HG02870 (cell line): ENCODE data around the gene AP4M1.

ENCODE experiments used
- ATAC-seq: cut with Tn5 transposase; IDR thresholded peaks from one replicate; pipeline ENCODE4 v1.9.1; 2021; ENCODE audit warnings: mild to moderate bottlenecking, moderate library complexity; ENCODE audit not compliant: unreplicated experiment

The AP4M1 gene

DNA sequence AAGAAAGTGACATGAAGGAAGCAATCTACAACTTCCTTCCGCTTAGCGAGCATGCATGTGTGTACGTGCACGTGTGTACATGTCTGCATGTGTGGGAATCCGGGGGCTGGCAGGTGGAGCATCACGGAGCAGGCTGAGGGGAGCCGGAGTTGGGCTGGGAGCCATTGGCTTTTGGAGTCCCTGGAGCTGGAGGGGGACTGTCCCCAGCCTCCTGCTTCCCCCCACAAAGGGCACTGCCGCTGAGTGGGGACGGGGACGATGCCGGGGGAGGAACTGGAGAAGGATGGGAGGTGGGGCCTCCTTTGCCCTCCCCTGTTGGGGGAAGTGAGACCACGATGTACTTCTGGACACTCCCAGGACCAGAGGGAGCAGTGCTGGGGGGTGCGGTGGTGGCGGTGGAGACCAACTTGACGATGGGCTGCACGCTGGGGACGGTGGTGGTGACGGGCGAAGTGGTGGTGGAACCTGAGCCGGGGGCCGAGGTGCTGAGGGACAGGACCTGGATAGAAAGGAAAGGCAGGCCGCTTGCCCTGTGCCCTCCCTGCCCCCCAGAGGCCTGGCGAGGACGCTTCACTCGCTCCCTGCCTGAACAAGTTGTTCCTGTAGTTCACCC, 5.8 kb downstream of the AP4M1 start:
- ATAC-seq: no peak

DNA sequence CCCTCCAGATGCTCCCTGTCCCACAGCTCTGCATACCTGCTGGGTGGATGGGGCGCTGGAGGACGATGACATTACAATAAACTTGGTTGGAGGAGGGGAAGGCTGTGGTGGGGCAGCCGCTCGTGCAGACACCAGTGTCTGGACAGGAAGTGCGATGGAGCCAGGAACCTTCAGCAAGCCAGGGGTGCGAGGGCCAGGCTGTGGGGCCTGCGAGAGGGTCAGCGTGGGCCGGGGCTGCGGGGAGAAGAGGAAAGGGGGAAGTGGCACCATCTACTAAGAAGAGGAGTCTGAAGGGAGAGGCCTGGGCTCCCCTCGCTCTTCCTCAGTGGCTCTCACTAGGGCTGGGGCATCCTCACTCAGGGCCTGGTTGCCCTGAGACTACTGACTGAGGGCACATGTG, 6.4 kb downstream of the AP4M1 start:
- no peak for ATAC-seq

DNA sequence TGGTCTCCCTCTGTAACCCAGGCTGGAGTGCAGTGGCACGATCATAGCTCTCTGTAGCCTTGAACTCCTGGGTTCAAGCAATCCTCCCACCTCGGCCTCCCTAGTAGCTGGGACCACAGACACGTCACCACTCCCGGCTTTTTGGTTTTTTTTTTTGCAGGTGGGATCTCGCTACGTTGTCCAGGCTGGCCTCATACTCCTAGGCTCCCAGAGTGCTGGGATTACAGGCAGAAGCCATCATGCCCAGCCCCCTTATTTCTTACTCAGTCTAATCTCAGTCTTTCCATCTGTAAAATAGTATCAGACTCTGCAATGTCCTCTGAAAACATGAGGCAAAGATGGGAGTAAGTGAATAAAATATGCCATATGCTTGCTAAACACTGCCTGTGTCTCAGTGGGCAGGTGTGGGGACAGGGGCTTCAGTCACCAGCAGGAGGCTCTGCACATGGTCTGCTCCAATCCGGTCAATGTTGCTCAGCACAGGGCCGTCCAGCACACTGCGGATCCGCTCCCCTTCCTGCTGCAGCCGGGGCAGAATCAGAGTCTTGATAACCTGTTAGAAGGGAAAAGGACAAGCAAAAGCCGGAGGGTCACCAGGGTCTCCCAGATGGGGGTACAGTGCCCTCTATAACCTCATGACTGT, 8.2 kb downstream of the AP4M1 start:
- ATAC-seq: no peak

DNA sequence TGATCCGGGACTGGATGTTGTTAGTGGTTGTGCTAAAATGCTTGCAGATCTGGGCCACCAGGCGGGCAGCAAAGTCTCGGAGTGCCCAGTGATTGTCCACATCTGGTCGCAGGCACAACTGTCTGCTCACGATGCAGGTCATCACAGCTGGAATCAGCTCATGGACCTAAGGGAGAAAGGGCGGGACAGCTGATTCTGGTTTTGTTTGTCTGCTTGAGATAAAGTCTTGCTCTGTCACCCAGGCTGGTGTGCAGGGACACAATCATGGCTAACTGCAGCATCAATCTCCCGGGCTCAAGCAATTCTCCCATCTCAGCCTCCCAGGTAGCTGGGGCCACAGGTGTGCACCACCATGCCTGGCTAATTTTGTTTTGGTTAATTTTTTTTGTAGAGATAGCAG, 9.7 kb downstream of the AP4M1 start:
- no peak for ATAC-seq

DNA sequence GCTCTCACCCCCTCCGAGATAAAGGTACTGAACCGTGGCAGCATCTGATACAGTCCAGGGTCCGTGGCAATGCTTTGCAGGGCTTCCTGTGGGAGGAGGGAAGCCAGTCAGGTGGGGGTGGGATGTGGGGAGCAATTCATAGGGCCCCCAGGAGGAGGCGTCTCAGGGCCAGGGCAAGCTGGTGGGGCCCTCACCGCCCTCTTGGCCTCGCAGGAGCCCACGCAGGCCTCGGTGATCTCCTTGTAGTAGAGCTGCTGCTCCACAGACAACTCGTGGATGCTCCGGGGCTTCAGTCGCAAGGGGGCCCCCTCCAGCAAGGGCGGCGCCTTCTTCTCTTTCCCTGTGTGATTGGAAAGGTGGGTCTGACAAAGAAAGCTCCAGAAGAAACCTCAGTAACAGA, 10.5 kb downstream of the AP4M1 start:
- ATAC-seq: no peak

DNA sequence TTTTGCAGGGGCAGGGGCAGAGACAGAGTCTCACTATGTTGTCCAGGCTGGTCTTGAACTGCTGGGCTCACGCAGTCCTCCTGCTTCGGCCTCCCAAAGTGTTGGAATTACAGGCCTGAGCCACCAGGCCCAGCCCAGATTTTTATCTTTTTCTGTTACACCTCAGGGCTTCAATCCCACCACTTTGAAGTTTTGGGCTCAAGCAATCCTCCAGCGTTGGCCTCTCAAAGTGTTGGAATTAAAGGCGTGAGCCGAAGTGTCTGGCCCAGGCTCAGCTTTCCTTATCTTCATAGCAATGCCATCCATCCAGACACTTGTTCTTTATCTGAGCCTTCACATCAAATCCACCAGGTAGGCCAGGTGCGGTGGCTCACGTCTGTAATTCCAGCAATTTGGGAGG, 13.6 kb downstream of the AP4M1 start:
- no peak for ATAC-seq

DNA sequence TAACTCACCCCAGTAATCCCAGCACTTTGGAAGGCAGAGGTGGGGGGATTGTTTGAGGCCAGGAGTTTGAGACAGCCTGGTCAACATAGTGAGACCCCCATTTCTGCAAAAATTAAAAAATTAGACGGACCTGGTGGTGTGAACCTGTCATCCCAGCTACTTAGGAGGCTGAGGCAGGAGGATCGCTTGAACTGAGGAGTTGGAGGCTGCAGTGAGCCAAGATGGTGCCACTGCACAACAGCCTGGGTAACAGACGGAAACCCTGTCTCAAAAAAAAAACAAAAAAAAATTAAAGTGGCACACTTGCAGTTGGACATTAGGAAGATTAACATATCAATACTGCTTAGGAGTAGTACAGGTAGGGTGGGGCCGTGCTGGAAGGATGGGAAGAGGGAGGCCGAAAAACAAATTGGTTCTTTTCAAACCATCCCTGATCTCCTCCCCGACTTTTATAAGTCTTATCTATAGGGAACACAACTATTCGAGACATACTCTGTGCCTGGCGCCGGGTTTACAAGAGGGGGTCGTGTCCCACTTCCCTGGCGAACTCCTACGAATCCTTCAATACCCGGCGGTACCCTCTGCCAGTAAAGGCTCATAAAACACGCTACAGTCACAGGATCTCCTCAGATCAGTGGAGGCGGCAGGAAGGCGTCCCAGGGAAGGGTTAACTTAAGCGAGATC, 17.1 kb downstream of the AP4M1 start:
- no peak for ATAC-seq

DNA sequence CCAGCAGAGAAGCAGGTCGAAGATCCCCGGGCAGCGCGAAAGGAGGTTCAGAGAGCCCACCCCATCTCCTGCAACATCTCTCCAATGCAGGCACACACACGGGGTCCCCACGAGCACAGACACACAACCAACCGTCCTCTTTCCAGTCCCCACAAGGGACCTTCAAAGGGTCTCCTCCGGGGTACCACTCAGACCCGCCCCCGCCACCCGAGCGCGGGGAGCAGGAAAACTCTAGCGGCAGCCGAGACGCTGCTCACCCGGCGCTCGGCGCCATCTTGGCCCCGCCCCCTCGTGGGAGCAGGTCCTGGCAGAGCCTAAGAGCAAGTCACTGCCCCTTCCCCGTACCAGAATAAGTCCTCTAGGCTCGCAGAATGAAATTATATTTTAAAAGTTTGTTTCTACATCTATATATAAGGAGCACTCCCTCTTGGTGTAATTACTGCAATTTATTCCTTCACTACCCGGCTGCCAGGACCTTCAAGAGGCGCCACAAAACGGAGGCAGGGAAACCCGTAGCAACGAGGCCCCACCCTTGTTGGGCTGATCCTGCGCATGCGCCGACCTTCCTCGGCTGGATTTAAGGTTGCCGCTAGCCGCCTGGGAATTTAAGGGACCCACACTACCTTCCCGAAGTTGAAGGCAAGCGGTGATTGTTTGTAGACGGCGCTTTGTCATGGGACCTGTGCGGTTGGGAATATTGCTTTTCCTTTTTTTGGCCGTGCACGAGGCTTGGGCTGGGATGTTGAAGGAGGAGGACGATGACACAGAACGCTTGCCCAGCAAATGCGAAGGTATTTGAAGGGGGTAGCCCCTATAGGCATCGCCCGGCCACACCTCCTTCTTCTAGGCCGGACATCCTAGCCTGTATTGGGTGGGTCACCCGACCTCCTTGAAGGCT, 17.9 kb downstream of the AP4M1 start, which contains the start of the genes CNPY4 and TAF6:
Gene CNPY4, plus strand, starts transcription at position 563 of the 898 bp plus-strand sequence. Its CDS starts 111 bp downstream, at position 674.
Gene TAF6, minus strand, starts transcription at position 287 of the 898 bp plus-strand sequence. CDS start 5,149 bp downstream, outside the sequence.
- ATAC-seq: no peak

DNA sequence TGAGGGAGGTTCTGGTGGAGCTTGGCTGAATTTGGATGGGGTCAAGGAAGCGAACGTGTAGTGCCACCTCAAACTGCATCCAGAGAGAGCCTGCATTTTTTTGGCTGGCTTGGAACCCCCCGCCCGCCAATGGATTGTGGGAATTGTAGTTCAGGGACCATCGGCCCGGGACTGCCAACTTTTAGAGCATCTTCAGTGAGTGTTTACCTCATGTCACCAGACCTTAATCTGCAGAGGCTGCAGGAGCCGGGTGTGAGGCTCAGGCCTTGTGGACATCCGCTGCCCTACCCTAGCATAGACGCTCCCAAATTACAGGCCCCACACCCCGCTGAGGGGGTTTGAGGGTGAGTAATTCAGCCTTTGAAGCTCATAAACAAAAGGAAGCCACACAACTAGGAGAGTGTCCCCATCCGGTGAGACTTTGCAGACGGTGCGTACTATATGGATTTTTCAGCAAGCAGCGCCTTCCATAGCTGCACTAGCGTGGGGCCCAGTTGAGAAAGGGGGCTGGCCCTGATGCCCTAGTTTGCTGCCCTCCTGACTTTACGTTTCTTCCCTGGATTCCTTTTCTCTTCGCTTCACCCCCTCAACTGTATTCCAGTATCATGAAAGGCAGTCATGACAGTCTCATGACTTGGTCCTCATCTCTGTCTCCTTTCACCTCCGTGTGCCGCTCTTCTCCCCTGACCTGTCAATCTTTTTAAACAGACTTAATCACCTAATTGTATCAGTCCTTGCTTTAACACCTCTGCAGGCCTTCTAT, 18.7 kb downstream of the AP4M1 start:
- ATAC-seq: no peak

DNA sequence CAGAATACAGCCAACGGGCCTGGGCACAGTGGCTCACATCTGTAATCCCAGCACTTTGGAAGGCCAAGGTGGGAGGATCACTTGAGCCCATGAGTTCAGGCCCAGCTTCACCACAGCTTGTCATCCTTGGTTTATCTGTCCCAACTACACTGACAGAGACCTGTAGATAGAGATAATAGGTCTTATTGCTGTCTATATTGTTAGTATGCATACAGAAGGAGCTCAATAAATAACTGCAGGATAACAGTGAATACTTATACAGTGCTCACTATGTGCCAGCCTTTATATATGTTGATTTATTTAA, 19.2 kb downstream of the AP4M1 start:
- ATAC-seq: no peak

DNA sequence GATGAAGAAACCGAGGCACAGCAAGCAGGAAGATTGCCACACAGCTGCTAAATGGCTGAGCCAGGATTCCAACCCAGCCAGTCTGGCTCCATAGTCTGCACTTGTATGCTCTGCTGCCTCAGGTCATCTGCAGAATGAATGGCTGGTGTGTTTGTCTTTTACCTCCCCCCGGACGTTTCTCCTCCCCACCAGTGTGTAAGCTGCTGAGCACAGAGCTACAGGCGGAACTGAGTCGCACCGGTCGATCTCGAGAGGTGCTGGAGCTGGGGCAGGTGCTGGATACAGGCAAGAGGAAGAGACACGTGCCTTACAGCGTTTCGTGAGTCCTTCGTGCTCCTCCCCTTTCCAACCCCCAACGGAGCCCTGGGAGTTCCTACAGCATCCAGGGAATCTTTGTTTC, 20.6 kb downstream of the AP4M1 start:
- ATAC-seq: no peak

DNA sequence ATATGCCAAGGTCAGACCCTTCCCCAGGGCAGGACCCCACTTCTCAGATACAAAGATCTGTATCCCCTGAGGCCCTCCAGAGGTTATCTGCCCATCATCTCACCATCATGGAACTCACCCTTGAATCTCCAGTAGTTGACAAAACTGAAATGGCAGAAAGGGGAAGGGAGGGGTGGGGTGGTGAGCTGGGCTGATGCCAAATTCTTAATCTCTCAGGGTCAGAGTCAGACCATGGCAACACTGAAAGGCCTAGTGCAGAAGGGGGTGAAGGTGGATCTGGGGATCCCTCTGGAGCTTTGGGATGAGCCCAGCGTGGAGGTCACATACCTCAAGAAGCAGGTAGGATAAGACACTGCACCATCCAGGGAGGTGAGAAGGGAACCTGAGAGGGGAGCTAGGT, 21.1 kb downstream of the AP4M1 start:
- no peak for ATAC-seq

DNA sequence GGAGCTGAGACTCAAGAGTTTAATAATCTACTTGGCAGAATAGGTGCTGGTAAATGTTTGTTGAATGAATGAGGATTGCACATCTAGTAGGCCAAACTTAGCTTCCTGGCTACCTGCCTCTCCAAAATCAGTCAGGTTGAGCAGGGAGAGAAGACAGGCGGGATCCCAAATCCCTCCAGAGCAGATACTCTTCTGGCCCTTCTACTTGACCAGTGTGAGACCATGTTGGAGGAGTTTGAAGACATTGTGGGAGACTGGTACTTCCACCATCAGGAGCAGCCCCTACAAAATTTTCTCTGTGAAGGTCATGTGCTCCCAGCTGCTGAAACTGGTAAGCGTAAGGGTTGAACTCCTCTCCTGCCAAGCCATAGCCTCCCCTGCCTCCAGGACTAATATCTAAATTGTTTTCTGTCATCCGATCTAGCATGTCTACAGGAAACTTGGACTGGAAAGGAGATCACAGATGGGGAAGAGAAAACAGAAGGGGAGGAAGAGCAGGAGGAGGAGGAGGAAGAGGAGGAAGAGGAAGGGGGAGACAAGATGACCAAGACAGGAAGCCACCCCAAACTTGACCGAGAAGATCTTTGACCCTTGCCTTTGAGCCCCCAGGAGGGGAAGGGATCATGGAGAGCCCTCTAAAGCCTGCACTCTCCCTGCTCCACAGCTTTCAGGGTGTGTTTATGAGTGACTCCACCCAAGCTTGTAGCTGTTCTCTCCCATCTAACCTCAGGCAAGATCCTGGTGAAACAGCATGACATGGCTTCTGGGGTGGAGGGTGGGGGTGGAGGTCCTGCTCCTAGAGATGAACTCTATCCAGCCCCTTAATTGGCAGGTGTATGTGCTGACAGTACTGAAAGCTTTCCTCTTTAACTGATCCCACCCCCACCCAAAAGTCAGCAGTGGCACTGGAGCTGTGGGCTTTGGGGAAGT, 23.1 kb downstream of the AP4M1 start:
- no peak for ATAC-seq

DNA sequence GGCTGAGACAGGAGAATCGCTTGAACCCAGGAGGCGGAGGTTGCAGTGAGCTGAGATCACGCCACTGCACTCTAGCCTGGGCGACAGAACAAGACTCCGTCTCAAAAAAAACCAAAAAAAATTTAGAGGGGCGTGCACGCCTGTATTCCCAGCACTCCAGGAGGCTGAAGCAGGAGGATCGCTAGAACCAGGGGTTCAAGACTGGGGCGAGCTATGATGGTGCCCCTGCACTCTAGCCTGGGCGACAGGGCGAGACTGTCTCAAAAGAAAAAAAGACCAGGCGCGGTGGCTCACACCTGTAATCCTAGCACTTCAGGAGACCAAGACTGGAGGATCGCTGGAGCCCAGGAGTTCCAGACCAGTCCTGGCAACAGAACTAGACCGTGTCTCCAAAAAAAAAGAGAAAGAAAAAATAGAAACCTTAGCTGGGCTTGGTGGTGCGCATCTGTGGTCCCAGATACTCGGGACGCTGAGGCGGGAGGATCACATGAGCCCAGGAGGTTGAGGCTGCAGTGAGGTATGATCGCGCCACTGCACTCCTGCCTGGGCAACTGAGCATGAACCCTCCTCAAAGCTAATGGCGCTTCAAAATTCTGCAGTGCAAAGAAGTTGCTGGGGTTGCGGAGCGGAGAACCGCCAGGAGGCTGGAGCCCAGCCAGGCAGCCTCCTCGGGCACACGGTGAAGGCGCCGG, 24.9 kb downstream of the AP4M1 start:
- ATAC-seq: no peak

DNA sequence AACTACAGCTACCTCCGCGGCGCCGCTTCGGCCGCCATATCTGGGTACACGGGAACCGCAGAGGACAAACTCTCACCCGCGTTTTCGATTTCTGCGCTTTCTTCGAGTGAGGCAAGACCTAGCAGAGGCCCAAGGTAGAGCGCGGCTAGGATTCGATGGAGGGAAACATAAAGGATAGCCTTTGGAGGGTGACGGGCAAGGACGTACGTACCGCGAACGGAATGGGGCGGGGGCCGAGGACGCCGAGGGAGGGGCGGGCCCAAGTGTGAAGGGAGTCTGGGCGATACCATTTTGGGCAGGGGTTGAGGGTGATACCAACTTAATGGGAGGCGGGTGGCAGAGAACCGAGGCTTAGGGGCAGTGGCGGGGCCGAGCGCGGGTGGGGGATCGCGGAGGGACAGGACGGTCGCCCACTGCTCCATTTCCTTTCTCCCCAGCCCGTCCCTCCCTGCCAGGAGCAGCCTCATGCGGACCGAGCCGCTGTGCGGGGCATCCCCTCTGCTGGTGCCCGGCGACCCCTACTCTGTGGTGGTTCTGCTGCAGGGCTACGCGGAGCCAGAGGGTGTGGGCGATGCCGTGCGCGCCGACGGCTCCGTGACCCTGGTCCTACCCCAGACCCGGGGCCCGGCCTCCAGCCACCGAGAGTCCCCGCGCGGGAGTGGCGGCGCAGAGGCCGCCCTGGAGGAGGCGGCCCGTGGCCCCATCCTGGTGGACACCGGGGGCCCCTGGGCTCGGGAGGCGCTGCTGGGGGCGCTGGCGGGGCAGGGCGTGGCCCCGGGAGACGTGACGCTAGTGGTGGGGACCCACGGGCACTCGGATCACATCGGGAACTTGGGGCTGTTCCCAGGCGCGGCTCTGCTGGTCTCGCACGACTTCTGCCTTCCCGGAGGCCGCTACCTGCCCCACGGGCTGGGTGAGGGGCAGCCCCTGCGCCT, 25.8 kb downstream of the AP4M1 start, which contains the start of gene MBLAC1:
Gene MBLAC1, plus strand, starts transcription at position 37 of the 935 bp plus-strand sequence. Its CDS starts 429 bp downstream, at position 466.
- ATAC-seq: peak; percentile 53

DNA sequence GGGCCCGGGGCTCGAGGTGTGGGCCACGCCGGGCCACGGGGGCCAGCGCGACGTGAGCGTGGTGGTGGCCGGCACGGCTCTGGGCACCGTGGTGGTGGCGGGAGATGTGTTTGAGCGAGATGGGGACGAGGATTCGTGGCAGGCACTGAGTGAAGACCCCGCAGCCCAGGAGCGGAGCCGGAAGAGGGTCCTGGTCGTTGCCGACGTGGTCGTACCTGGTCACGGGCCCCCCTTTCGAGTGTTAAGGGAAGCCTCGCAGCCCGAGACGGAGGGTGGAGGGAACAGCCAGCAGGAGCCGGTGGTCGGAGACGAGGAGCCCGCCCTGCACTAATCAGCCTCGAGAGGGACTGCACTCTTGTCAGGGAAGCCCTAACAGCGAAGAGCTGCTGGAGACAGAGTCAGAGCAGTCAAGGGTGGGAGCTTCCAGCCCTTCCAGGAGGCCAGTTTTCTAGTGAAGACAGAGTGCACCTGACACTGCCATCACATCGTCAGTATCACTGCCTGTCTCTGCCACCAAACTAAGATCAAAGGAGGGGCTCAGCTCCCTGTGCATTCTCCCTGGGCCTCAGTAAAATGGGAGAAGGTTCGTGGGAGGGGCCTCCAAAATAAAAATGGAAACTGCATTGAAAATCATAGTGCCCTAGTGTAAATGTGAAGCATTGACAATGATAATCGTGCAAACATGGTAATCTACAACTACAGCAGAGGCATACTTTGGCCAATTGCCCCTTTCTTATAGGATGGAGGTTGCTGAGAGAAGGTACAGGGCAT, 26.6 kb downstream of the AP4M1 start:
- ATAC-seq: no peak

DNA sequence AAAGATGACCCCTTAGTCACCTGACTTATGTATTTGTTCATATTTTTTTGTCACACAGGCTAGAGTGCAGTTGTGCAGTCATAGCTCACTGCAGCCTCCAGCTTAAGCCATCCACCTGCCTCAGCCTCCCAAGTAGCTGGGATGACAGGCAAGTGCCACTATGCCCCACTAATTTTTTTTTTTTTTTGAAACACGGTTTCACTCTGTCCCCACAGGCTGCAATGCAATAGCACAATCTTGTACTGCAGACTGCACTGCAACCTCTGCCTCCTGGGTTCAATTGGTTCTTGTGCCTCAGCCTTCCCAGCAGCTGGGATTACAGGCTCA, 27.2 kb downstream of the AP4M1 start:
- ATAC-seq: no peak
